Sigmoid colon (tissue), 7 donors: Measurements from ENCODE around the gene LRRC8A. TPM values are rescaled to one million over a fixed set of nuclear protein-coding genes. Genes with fewer than 3 reads are reported as not detected.
"Not testable (repeated sequence)": the region's sequence is repeated elsewhere in the genome, so short reads cannot be mapped to it uniquely, and the experiment has no call there.

Source experiments
- DNase-seq: peaks from one replicate; pipeline ENCODE4 v3.0.0-alpha.2; 2019
- H3K27ac ChIP-seq, 4 donors: fragments of 200-600 bp; sonication (generic); one replicate each; pipeline ENCODE4 v1.5.1; 2016 to 2019; ENCODE audit warnings: mild to moderate bottlenecking in 1 of 4
- H3K27me3 ChIP-seq, 3 donors: fragments of 200-600 bp; sonication (generic); one replicate each; pipeline ENCODE4 v1.5.1; 2019; ENCODE audit warnings: mild to moderate bottlenecking in 1 of 3
- H3K36me3 ChIP-seq, 4 donors: fragments of 200-600 bp; sonication (generic); one replicate each; pipeline ENCODE4 v1.5.1; 2016 to 2019
- H3K4me1 ChIP-seq, 4 donors: fragments of 200-600 bp; sonication (generic); one replicate each; pipeline ENCODE4 v1.5.1; 2017 to 2019
- H3K4me3 ChIP-seq, 4 donors: fragments of 200-600 bp; sonication (generic); one replicate each; pipeline ENCODE4 v1.5.1; 2017 to 2019; ENCODE audit warnings: mild to moderate bottlenecking in 2 of 4, moderate library complexity in 1 of 4
- H3K9me3 ChIP-seq, 4 donors: fragments of 200-600 bp in 3 of 4; sonication (generic) in 3 of 4; one replicate each; pipeline versions ENCODE4 v1.5.1 to v1.6.1; 2013 to 2019
- EP300 ChIP-seq, 4 donors: sonication (generic); formaldehyde crosslinking; IDR thresholded peaks; one replicate each; pipeline ENCODE4 v1.6.1; 2017; ENCODE audit warnings: antibody characterized with exemption in 4 of 4
- POLR2A ChIP-seq, 2 donors: fragments of 450-650 bp; IDR thresholded peaks; one replicate each; pipeline ENCODE4 v1.6.1; 2016; ENCODE audit warnings: antibody characterized with exemption in 2 of 2, mild to moderate bottlenecking in 2 of 2, moderate library complexity in 2 of 2
- POLR2AphosphoS5 ChIP-seq, 4 donors: sonication (generic); formaldehyde crosslinking; IDR thresholded peaks; one replicate each; pipeline ENCODE4 v1.6.1; 2017; ENCODE audit warnings: antibody characterized with exemption in 4 of 4
- WGBS, 2 donors: extraction: QIAGEN DNeasy Blood & Tissue Kit; methylation state at CpG; one replicate each; pipeline ENCODE4 v1.1.7; 2013; 5-methylcytosine and 5-hydroxymethylcytosine counted together
- intact Hi-C: fragments of 100-400 bp; cut with DNase I; formaldehyde crosslinking; loops from one replicate; pipeline ENCODE4 v1.15.1; 2023
- polyA plus RNA-seq, 3 donors: library from polyadenylated mRNA; stranded (reverse); fragments of 200-250 nt; gene quantifications; one replicate each; pipeline ENCODE4 v1.2.3, GENCODE V29; 2013
- total RNA-seq, 4 donors: library from RNA; depleted of rRNA; stranded (reverse); fragments of >200 nt; gene quantifications; one replicate each; pipeline ENCODE4 v1.1.0, GENCODE V29; 2016
- TF ChIP-seq, protein P1 (sequence below), 4 experiments: fragments of 450-650 bp in 3 of 4; fragments of 200-600 bp in 1 of 4; IDR thresholded peaks; one replicate each; pipeline ENCODE4 v1.5.1; 2016 to 2019; ENCODE audit warnings: antibody characterized with exemption in 4 of 4, mild to moderate bottlenecking in 3 of 4, moderate library complexity in 2 of 4
- donor health status: healthy with polysubstance abuse.
- donor health status: Bipolar disorder and iron deficiency.
- donor health status: healthy.

LRRC8A gene
- total and polyA plus RNA-seq, 7 donors, result 4.8 to 59.5 (median 26.0) TPM

DNA sequence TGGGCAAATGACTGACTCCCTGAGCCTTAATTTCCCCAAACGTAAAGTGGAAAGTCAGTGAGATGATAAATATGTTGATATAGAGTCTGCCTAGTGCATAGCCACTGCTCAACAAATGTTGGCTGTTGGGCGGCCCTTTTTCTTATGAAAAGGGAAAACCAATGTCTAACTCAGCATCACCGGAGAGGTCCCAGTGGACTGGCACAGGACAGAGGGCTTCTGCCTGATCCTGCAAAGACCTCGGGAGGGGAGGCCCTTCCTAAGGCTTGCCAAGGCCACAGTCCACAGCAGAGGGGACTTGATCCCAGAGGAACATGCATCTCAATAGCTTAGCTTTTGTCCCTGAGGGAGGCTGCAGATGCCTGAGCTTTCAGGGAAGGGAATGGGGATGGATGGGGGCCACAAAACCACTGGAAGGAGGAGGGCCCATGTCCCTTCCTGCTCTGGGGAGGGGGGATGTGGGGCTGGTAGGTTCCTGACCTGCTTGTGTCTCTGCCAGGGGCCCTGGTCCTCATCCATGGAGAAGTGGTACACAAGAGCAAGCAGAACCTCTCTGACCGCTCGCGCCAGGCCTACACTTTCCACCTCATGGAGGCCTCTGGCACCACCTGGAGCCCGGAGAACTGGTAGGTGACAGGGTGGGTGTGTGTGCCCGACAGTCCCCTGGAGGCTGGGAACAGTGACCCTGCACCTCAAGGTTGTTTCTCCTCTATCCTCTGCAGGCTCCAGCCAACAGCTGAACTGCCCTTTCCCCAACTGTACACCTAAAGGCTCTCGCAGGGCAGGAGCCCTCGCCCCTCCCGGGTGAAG, 59.2 kb downstream of the LRRC8A start:
- peak; percentile 42 for DNase-seq
- WGBS, 2 donors, result 91 to 94% methylated on average over 12 of the region's 12 CpGs
- peak overlapping the region in 3 of 4 donors; percentile 23 to 30 (median 28) for H3K27ac ChIP-seq

DNA sequence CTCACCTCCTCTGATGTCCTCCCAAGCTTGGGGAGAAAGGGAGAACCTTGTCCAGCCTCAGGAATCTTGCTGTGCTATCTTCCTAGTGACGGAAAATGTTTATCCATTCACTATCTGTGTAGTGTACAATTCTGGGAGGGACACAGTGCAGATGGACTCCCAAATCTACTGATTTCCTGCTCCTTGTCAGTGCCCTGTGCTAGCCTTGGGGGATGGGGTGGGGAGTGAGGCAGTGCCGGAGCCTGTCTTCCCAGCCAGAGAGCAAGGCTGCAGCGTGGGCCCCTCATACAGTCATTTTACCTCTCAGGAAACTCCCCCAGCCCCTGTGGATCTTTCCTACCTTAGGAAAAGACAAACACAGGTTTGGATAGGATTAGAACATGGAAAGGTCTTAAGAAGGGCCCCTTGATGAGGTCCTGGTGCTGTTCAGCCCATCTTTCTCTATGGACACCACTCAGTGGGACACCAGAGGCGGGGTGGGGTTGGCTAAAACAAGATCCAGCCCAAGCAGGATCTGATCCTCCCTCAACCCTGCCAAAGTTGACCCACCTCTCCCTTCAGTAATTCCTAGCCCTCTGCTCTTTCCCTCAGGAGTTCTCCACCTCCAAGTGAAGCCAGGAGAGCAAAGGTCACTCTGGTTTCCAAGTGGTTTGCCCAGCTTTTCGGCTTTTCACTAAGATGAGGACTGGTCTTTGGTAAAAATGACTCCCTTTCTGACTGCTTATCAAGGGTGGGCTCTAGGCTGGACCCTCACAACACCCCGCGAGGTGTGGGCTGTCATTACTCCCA, 62.1 kb downstream of the LRRC8A start:
- H3K9me3 ChIP-seq, result no peaks in the 10 kb centered on the region
- H3K4me1 ChIP-seq, result peaks cover 0 to 28% (median 16%) of the 10 kb centered on the region in 4 donors
- peak; percentile 58 for DNase-seq
- H3K27me3 ChIP-seq, result no peaks in the 10 kb centered on the region
- TF ChIP-seq EP300 (IDR thresholded peaks at IDR 0.05) (no peak), POLR2A (IDR thresholded peaks at IDR 0.05) (no peak), POLR2AphosphoS5 (IDR thresholded peaks at IDR 0.05) (no peak)
- TF ChIP-seq, protein P1, sequence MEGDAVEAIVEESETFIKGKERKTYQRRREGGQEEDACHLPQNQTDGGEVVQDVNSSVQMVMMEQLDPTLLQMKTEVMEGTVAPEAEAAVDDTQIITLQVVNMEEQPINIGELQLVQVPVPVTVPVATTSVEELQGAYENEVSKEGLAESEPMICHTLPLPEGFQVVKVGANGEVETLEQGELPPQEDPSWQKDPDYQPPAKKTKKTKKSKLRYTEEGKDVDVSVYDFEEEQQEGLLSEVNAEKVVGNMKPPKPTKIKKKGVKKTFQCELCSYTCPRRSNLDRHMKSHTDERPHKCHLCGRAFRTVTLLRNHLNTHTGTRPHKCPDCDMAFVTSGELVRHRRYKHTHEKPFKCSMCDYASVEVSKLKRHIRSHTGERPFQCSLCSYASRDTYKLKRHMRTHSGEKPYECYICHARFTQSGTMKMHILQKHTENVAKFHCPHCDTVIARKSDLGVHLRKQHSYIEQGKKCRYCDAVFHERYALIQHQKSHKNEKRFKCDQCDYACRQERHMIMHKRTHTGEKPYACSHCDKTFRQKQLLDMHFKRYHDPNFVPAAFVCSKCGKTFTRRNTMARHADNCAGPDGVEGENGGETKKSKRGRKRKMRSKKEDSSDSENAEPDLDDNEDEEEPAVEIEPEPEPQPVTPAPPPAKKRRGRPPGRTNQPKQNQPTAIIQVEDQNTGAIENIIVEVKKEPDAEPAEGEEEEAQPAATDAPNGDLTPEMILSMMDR (IDR thresholded peaks at IDR 0.05), result no peak
- intact Hi-C loops, result no loop called here
- peak overlapping the region in 1 of 4 donors; percentile 4 for H3K27ac ChIP-seq
- peaks cover 0 to 33% (median 4%) of the 10 kb centered on the region in 4 donors for H3K36me3 ChIP-seq
- WGBS, 2 donors, result 90 to 93% methylated on average over 7 of the region's 7 CpGs
- no peak overlapping the region for H3K4me3 ChIP-seq

More for the DNA sequence above, 59.2 kb downstream of the LRRC8A start:
- peaks cover 0 to 37% (median 4%) of the 10 kb centered on the region in 4 donors for H3K36me3 ChIP-seq
- intact Hi-C loops, result no loop called here
- H3K4me3 ChIP-seq, result no peak overlapping the region
- H3K4me1 ChIP-seq, result peaks cover 0 to 14% (median 2%) of the 10 kb centered on the region in 4 donors
- H3K9me3 ChIP-seq, result no peaks in the 10 kb centered on the region
- TF ChIP-seq, protein P1 (IDR thresholded peaks at IDR 0.05), result no peak
- no peak for TF ChIP-seq POLR2AphosphoS5 (IDR thresholded peaks at IDR 0.05)
- no peak for TF ChIP-seq EP300 (IDR thresholded peaks at IDR 0.05)
- TF ChIP-seq POLR2A (IDR thresholded peaks at IDR 0.05), result no peak
- H3K27me3 ChIP-seq, result no peaks in the 10 kb centered on the region

DNA sequence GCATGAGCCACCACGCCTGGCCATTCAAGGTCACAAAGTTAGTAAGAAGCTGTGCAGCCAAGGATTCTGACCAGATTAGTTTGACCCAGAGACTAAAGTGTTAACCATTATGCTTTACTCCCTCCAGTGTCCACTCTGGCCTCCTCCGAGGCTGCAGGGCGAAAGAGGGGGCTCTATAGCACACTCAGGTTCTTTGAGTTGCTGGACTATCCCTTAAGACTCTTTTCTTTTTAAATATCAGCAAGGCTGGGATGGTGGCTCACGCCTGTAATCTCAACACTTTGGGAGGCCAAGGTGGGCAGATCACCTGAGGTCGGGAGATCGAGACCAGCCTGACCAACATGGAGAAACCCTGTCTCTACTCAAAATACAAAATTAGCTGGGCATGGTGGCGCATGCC, 63.0 kb downstream of the LRRC8A start:
- Histone ChIP-seq H3K36me3 (peaks cover 0 to 33% (median 4%) of the 10 kb centered on the region in 4 donors), H3K4me1 (peaks cover 0 to 28% (median 16%) of the 10 kb centered on the region in 4 donors)
- H3K27ac ChIP-seq, intact Hi-C loops, H3K27me3 ChIP-seq, H3K9me3 ChIP-seq, H3K4me3 ChIP-seq: not testable (repeated sequence)
- 94% methylated on average over 7 of the region's 7 CpGs for WGBS, 2 donors
- DNase-seq, result peak; percentile 45

DNA sequence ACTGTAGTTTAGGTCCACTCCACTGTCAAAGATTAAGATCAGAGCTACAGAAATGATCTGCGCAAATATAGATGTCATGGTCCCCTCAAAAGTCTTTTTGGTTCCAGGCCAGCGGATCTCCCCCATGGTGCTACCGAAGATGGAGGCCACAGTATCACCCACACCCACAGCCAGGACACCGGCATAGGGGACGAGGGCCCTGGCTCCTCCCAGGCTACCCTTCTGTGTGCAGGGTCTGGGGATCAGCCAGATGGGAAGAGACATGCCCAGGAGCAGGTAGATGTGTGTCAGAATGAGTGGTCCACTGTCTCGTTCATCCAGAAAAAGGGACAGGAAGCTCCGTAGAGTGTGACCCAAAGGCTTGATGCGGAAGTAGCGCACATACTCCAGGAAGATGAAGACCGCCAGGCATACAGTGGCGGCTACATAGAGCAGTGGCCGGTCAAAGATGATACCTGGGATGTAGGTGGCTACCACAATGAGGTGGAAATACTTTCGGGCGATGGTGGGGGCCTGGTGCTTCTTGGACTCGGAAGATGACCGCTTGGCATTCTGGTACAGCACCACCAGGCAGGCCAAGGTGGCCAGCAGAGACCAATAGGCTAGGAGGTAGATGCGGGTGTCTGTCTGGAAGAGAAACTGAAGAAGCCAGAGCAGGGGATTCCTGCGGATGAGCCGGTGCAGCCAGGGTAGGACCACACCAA, 64.0 kb downstream of the LRRC8A start:
- H3K4me1 ChIP-seq, result peaks cover 0 to 21% (median 16%) of the 10 kb centered on the region in 4 donors
- H3K27ac ChIP-seq, result no peak overlapping the region
- TF ChIP-seq EP300 (IDR thresholded peaks at IDR 0.05), result no peak
- TF ChIP-seq, protein P1 (IDR thresholded peaks at IDR 0.05), result no peak
- no peak for TF ChIP-seq POLR2AphosphoS5 (IDR thresholded peaks at IDR 0.05)
- TF ChIP-seq POLR2A (IDR thresholded peaks at IDR 0.05), result no peak
- peak; percentile 54 for DNase-seq
- no peaks in the 10 kb centered on the region for H3K27me3 ChIP-seq
- H3K36me3 ChIP-seq, result peaks cover 0 to 33% (median 4%) of the 10 kb centered on the region in 4 donors
- no peaks in the 10 kb centered on the region for H3K9me3 ChIP-seq
- intact Hi-C loops, result no loop called here
- peak overlapping the region in 1 of 4 donors; percentile 79 for H3K4me3 ChIP-seq
- 97 to 98% methylated on average over 19 of the region's 19 CpGs for WGBS, 2 donors
